ENCODE data around the gene PDIK1L. TPM values are rescaled to one million over a fixed set of nuclear protein-coding genes. Genes with fewer than 3 reads are reported as not detected.

The PDIK1L gene
- total and polyA plus RNA-seq, 10 donors, result 2.5 to 14.1 (median 10.5) TPM

GRCh38 chr1:26083208-26083607, 28.4 kb upstream of the PDIK1L start:
- no peak overlapping the region for H3K27ac ChIP-seq
- no peaks in the 10 kb centered on the region for H3K9me3 ChIP-seq
- DNase-seq, result no peak
- H3K4me1 ChIP-seq, result no peaks in the 10 kb centered on the region
- no peak overlapping the region for H3K4me3 ChIP-seq
- no peak for TF ChIP-seq CTCF (IDR thresholded peaks at IDR 0.05 in 8 of 11, conservative IDR thresholded peaks at IDR 0.05 in 3 of 11)
- no peak for TF ChIP-seq POLR2AphosphoS5 (IDR thresholded peaks at IDR 0.05)
- no peak for TF ChIP-seq POLR2A (IDR thresholded peaks at IDR 0.05)
- WGBS, 5 donors, result 55 to 84% (median 71%) methylated on average over 4 to 5 of the region's 5 CpGs
- H3K27me3 ChIP-seq (replicated peaks in 1 of 7), result peaks cover 0 to 36% (median 0%) of the 10 kb centered on the region in 7 donors
- H3K36me3 ChIP-seq, result no peaks in the 10 kb centered on the region
- intact Hi-C loops (cut with DNase I; ENCODE audit: low total_unique reads), result no loop called here

- no peak for DNase-seq
- intact Hi-C loops (cut with DNase I; ENCODE audit: low total_unique reads), result no loop called here
- H3K36me3 ChIP-seq, result no peaks in the 10 kb centered on the region
- no peak for TF ChIP-seq POLR2A (IDR thresholded peaks at IDR 0.05)
- no peak for TF ChIP-seq CTCF (IDR thresholded peaks at IDR 0.05 in 8 of 11, conservative IDR thresholded peaks at IDR 0.05 in 3 of 11)
- TF ChIP-seq POLR2AphosphoS5 (IDR thresholded peaks at IDR 0.05), result no peak
- H3K27me3 ChIP-seq (replicated peaks in 1 of 7), result peaks cover 0 to 43% (median 0%) of the 10 kb centered on the region in 7 donors
- H3K4me3 ChIP-seq, result no peak overlapping the region
- no peak overlapping the region for H3K27ac ChIP-seq
- H3K4me1 ChIP-seq, result no peaks in the 10 kb centered on the region
- H3K9me3 ChIP-seq, result no peaks in the 10 kb centered on the region
- 49 to 77% (median 58%) methylated on average over 2 of the region's 2 CpGs for WGBS, 5 donors
Measured at GRCh38 chr1:26084091-26084561, 27.5 kb upstream of the PDIK1L start.

DNA sequence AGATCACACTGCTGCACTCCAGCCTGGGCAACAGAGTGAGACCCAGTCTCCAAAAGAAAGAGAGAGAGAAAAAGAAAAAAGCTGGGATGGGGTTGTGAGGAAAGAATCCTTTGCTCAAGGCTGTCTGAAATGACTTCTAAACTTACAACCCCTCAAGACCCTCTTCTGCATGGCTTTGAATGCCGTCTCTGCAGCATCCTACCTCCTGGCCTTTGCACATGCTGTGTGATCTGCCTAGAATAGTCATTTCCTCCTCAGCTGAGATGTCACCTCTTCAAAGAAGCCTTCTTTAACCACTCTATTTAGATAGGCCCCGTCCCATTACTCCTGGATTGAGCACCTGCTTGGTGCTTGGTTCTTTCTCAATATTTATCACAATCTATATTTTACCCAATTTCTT, 26.8 kb upstream of the PDIK1L start:
- 72 to 78% (median 75%) methylated on average over 2 of the region's 2 CpGs for WGBS, 5 donors
- no peaks in the 10 kb centered on the region for H3K9me3 ChIP-seq
- no peaks in the 10 kb centered on the region for H3K4me1 ChIP-seq
- peaks cover 0 to 50% (median 0%) of the 10 kb centered on the region in 7 donors for H3K27me3 ChIP-seq (replicated peaks in 1 of 7)
- H3K4me3 ChIP-seq, result no peak overlapping the region
- no peaks in the 10 kb centered on the region for H3K36me3 ChIP-seq
- DNase-seq, result no peak
- intact Hi-C loops (cut with DNase I; ENCODE audit: low total_unique reads), result no loop called here
- no peak overlapping the region for H3K27ac ChIP-seq
- no peak for TF ChIP-seq POLR2AphosphoS5 (IDR thresholded peaks at IDR 0.05)

- DNase-seq, result no peak
- Histone ChIP-seq H3K36me3 (no peaks in the 10 kb centered on the region), H3K4me1 (peaks cover 0 to 6% (median 2%) of the 10 kb centered on the region in 6 donors), H3K27ac (no peak overlapping the region), H3K27me3 (replicated peaks in 1 of 7) (peaks cover 0 to 70% (median 0%) of the 10 kb centered on the region in 7 donors), H3K4me3 (no peak overlapping the region), H3K9me3 (no peaks in the 10 kb centered on the region)
- intact Hi-C loops (cut with DNase I; ENCODE audit: low total_unique reads), result no loop called here
- TF ChIP-seq POLR2AphosphoS5 (IDR thresholded peaks at IDR 0.05), result no peak
- TF ChIP-seq POLR2A (IDR thresholded peaks at IDR 0.05), result no peak
- no peak for TF ChIP-seq CTCF (IDR thresholded peaks at IDR 0.05 in 8 of 11, conservative IDR thresholded peaks at IDR 0.05 in 3 of 11)
- WGBS, 5 donors, result 93 to 97% (median 95%) methylated on average over 3 of the region's 3 CpGs
Measured at GRCh38 chr1:26089125-26089524, 22.5 kb upstream of the PDIK1L start.

- DNase-seq, result no peak
- no peaks in the 10 kb centered on the region for H3K36me3 ChIP-seq
- H3K4me3 ChIP-seq, result no peak overlapping the region
- H3K4me1 ChIP-seq, result peaks cover 0 to 18% (median 9%) of the 10 kb centered on the region in 6 donors
- TF ChIP-seq POLR2A (IDR thresholded peaks at IDR 0.05), result no peak
- TF ChIP-seq POLR2AphosphoS5 (IDR thresholded peaks at IDR 0.05), result no peak
- TF ChIP-seq CTCF (IDR thresholded peaks at IDR 0.05 in 8 of 11, conservative IDR thresholded peaks at IDR 0.05 in 3 of 11), result no peak
- WGBS, 5 donors, result 82 to 89% (median 85%) methylated on average over 3 of the region's 3 CpGs
- intact Hi-C loops (cut with DNase I; ENCODE audit: low total_unique reads), result no loop called here
- no peaks in the 10 kb centered on the region for H3K9me3 ChIP-seq
- H3K27ac ChIP-seq, result no peak overlapping the region
- peaks cover 0 to 53% (median 0%) of the 10 kb centered on the region in 7 donors for H3K27me3 ChIP-seq (replicated peaks in 1 of 7)
Measured at GRCh38 chr1:26090893-26091292, 20.7 kb upstream of the PDIK1L start.
